NB4 (cell line): ENCODE results near the gene TNIP2.
"Not testable (repeated sequence)": the region's sequence is repeated elsewhere in the genome, so short reads cannot be mapped to it uniquely, and the experiment has no call there.

Source experiments
- DNase-seq: peaks from one replicate; pipeline ENCODE4 v3.0.0; 2010; ENCODE audit warnings: low read depth
- H3K4me3 ChIP-seq: one replicate; pipeline ENCODE4 v1.5.1; 2011; ENCODE audit warnings: mild to moderate bottlenecking, low read depth, low read length, moderate library complexity
- CTCF ChIP-seq: IDR thresholded peaks from one replicate; pipeline ENCODE4 v1.5.1; 2012; ENCODE audit warnings: low read depth, low read length
- MAX ChIP-seq: IDR thresholded peaks from 2 replicates; pipeline ENCODE4 v1.6.1; 2011; ENCODE audit warnings: low read depth, low read length
- MYC ChIP-seq: IDR thresholded peaks from 2 replicates; pipeline ENCODE4 v1.6.1; 2011; ENCODE audit warnings: low read depth, low read length
- POLR2A ChIP-seq: IDR thresholded peaks from 2 replicates; pipeline ENCODE4 v1.6.1; 2011; ENCODE audit warnings: mild to moderate bottlenecking; ENCODE audit not compliant: insufficient read length; ENCODE audit errors: extremely low read depth

TNIP2 gene

GRCh38 chr4:2781911-2782310 lies 25.8 kb upstream of the TNIP2 start:
- TF ChIP-seq MAX: no peak
- DNase-seq: no peak
- no peak overlapping the region for H3K4me3 ChIP-seq

- not testable (repeated sequence) for H3K4me3 ChIP-seq, DNase-seq
Observed at GRCh38 chr4:2780643-2781042, 24.5 kb upstream of the TNIP2 start.

- TF ChIP-seq MYC (no peak), CTCF (no peak), MAX (no peak), POLR2A (no peak)
- H3K4me3 ChIP-seq: peak overlapping the region; percentile 1
- DNase-seq: peak; percentile 58
Observed at GRCh38 chr4:2771264-2771663, 15.1 kb upstream of the TNIP2 start.

GRCh38 chr4:2768921-2769336 lies 12.8 kb upstream of the TNIP2 start:
- H3K4me3 ChIP-seq: no peak overlapping the region
- no peak for DNase-seq
- TF ChIP-seq MAX (no peak), POLR2A (no peak), CTCF (no peak), MYC (no peak)

- TF ChIP-seq MAX: no peak
- no peak for TF ChIP-seq POLR2A
- TF ChIP-seq CTCF: no peak
- TF ChIP-seq MYC: no peak
- DNase-seq: no peak
- no peak overlapping the region for H3K4me3 ChIP-seq
Observed at GRCh38 chr4:2768124-2768523, 12.0 kb upstream of the TNIP2 start.

- TF ChIP-seq MYC (no peak), CTCF (no peak), POLR2A (no peak), MAX (no peak)
- no peak for DNase-seq
- H3K4me3 ChIP-seq: no peak overlapping the region
Observed at GRCh38 chr4:2767705-2768074, 11.6 kb upstream of the TNIP2 start.

- no peak for DNase-seq
- H3K4me3 ChIP-seq: no peak overlapping the region
- TF ChIP-seq CTCF (no peak), MAX (no peak), MYC (no peak), POLR2A (no peak)
Observed at GRCh38 chr4:2767046-2767704, 11.0 kb upstream of the TNIP2 start.
